ENCODE measurements around the gene VWC2. TPM values are rescaled to one million over a fixed set of nuclear protein-coding genes. Genes with fewer than 3 reads are reported as not detected.

VWC2 gene
- total RNA-seq, 2 experiments from 2014 or later: not detected

GRCh38 chr7:49878089-49878488, 104.7 kb downstream of the VWC2 start:
- POLR2A ChIA-PET: interaction anchor here (0.7 kb wide), 1 partner anchor 26 kb away, joined by 3 read pairs; no protein-coding TSS in a partner anchor
- no peaks in the 10 kb centered on the region for H3K36me3 ChIP-seq (ENCODE audit: insufficient read depth, low read length)
- peak overlapping the region; percentile 64 for H2AFZ ChIP-seq (ENCODE audit: low read length)

GRCh38 chr7:49878627-49879026, 105.2 kb downstream of the VWC2 start:
- no peak overlapping the region for H3K4me3 ChIP-seq (ENCODE audit: low read depth, low read length, poor library complexity, severe bottlenecking)
- H3K27ac ChIP-seq (ENCODE audit: low read depth, low read length, poor library complexity, severe bottlenecking): no peak overlapping the region
- peaks cover 5% of the 10 kb centered on the region; the same call in 1 of the 2 replicates for H3K9me3 ChIP-seq (ENCODE audit: low read length)
- TF ChIP-seq CTCF (conservative IDR thresholded peaks at IDR 0.05; ENCODE audit: low read length) (no peak), EZH2phosphoT487 (IDR thresholded peaks at IDR 0.05; ENCODE audit: borderline replicate concordance, low read depth, low read length) (no peak)
- POLR2A ChIA-PET: no interaction called here
- no peaks in the 10 kb centered on the region for H3K36me3 ChIP-seq (ENCODE audit: insufficient read depth, low read length)
- CTCF ChIA-PET (ENCODE audit: unreplicated experiment): no interaction called here
- intact Hi-C loops (cut with micrococcal nuclease; ENCODE audit: unreplicated experiment): loop anchor here (10.0 kb wide), 1 partner anchor 544 kb away; no protein-coding TSS in a partner anchor
- H3K4me2 ChIP-seq (ENCODE audit: low read length): peak overlapping the region; percentile 9; the same call in 1 of the 2 replicates
- DNase-seq (ENCODE audit: low spot score): no peak
- BruUV-seq (replicated peaks): no TSS peak
- peaks cover 22% of the 10 kb centered on the region for H3K4me1 ChIP-seq (ENCODE audit: insufficient read depth, low read length, poor library complexity, severe bottlenecking)
- H4K20me1 ChIP-seq (ENCODE audit: insufficient read depth, low read length): no peaks in the 10 kb centered on the region
- no peaks in the 10 kb centered on the region for H3K9me2 ChIP-seq (ENCODE audit: insufficient read depth, low read length)
- H3K79me2 ChIP-seq (ENCODE audit: insufficient read depth, low read depth, low read length): no peaks in the 10 kb centered on the region
- H2AFZ ChIP-seq (ENCODE audit: low read length): peak overlapping the region; percentile 64; the same call in 1 of the 2 replicates

More at GRCh38 chr7:49878089-49878488, 104.7 kb downstream of the VWC2 start:
- H3K9me3 ChIP-seq (ENCODE audit: low read length): no peaks in the 10 kb centered on the region
- H3K79me2 ChIP-seq (ENCODE audit: insufficient read depth, low read depth, low read length): no peaks in the 10 kb centered on the region
- CTCF ChIA-PET (ENCODE audit: unreplicated experiment): no interaction called here
- H3K4me2 ChIP-seq (ENCODE audit: low read length): peak overlapping the region; percentile 9; the same call in 1 of the 2 replicates
- H3K9me2 ChIP-seq (ENCODE audit: insufficient read depth, low read length): no peaks in the 10 kb centered on the region
- no peak for TF ChIP-seq EZH2phosphoT487 (IDR thresholded peaks at IDR 0.05; ENCODE audit: borderline replicate concordance, low read depth, low read length)
- TF ChIP-seq CTCF (conservative IDR thresholded peaks at IDR 0.05; ENCODE audit: low read length): no peak
- no peaks in the 10 kb centered on the region for H4K20me1 ChIP-seq (ENCODE audit: insufficient read depth, low read length)
- peaks cover 22% of the 10 kb centered on the region for H3K4me1 ChIP-seq (ENCODE audit: insufficient read depth, low read length, poor library complexity, severe bottlenecking)
- no peak for DNase-seq (ENCODE audit: low spot score)
- intact Hi-C loops (cut with micrococcal nuclease; ENCODE audit: unreplicated experiment): loop anchor here (10.0 kb wide), 1 partner anchor 543 kb away; no protein-coding TSS in a partner anchor
- BruUV-seq (replicated peaks): no TSS peak
- H3K27ac ChIP-seq (ENCODE audit: low read depth, low read length, poor library complexity, severe bottlenecking): peak overlapping the region; percentile 3
- no peak overlapping the region for H3K4me3 ChIP-seq (ENCODE audit: low read depth, low read length, poor library complexity, severe bottlenecking)

- ChIA-PET POLR2A (interaction anchor here (0.8 kb wide), 1 partner anchor 43 kb away, joined by 3 read pairs; no protein-coding TSS in a partner anchor), CTCF (ENCODE audit: unreplicated experiment) (no interaction called here)
- no TSS peak for BruUV-seq (replicated peaks)
- no peak for DNase-seq (ENCODE audit: low spot score)
- Histone ChIP-seq H3K9me2 (ENCODE audit: insufficient read depth, low read length) (no peaks in the 10 kb centered on the region), H3K4me2 (ENCODE audit: low read length) (no peak overlapping the region), H2AFZ (ENCODE audit: low read length) (no peak overlapping the region), H3K4me1 (ENCODE audit: insufficient read depth, low read length, poor library complexity, severe bottlenecking) (peaks cover 27% of the 10 kb centered on the region), H4K20me1 (ENCODE audit: insufficient read depth, low read length) (no peaks in the 10 kb centered on the region), H3K79me2 (ENCODE audit: insufficient read depth, low read depth, low read length) (no peaks in the 10 kb centered on the region), H3K9me3 (ENCODE audit: low read length) (peaks cover 8% of the 10 kb centered on the region; the same call in 1 of the 2 replicates), H3K27ac (ENCODE audit: low read depth, low read length, poor library complexity, severe bottlenecking) (no peak overlapping the region), H3K36me3 (ENCODE audit: insufficient read depth, low read length) (no peaks in the 10 kb centered on the region), H3K4me3 (ENCODE audit: low read depth, low read length, poor library complexity, severe bottlenecking) (no peak overlapping the region)
- no peak for TF ChIP-seq CTCF (conservative IDR thresholded peaks at IDR 0.05; ENCODE audit: low read length)
- no peak for TF ChIP-seq EZH2phosphoT487 (IDR thresholded peaks at IDR 0.05; ENCODE audit: borderline replicate concordance, low read depth, low read length)
- intact Hi-C loops (cut with micrococcal nuclease; ENCODE audit: unreplicated experiment): no loop called here
These were observed 110.5 kb downstream of the VWC2 start for GRCh38 chr7:49883933-49884332.
